Ovary (tissue), 9 donors: Measurements from ENCODE around the gene DHX8. TPM values are rescaled to one million over a fixed set of nuclear protein-coding genes. Genes with fewer than 3 reads are reported as not detected.

Experiments
- DNase-seq, 5 donors: peaks; one replicate each; pipeline ENCODE4 v3.0.0-alpha.2; 2019 to 2020
- H3K27ac ChIP-seq, 2 donors: fragments of 200-600 bp; one replicate each; pipeline versions ENCODE4 v1.5.1 to v1.8.0; 2019 to 2022
- H3K27me3 ChIP-seq: fragments of 200-600 bp; one replicate; pipeline ENCODE4 v1.8.0; 2022
- H3K36me3 ChIP-seq: fragments of 200-600 bp; sonication (generic); one replicate; pipeline ENCODE4 v1.5.1; 2019
- H3K4me1 ChIP-seq: one replicate; pipeline ENCODE4 v1.8.1; 2013; ENCODE audit warnings: mild to moderate bottlenecking, moderate library complexity; ENCODE audit not compliant: insufficient read depth
- H3K4me3 ChIP-seq: fragments of 200-600 bp; sonication (generic); one replicate; pipeline ENCODE4 v1.5.1; 2017
- H3K9me3 ChIP-seq, 2 donors: fragments of 200-600 bp in 1 of 2; sonication (generic) in 1 of 2; one replicate each; pipeline versions ENCODE4 v1.5.1 to v1.8.1; 2013 to 2019; ENCODE audit warnings: mild to moderate bottlenecking in 1 of 2, moderate library complexity in 1 of 2
- EP300 ChIP-seq: sonication (generic); formaldehyde crosslinking; IDR thresholded peaks from one replicate; pipeline ENCODE4 v1.6.1; 2017; ENCODE audit warnings: antibody characterized with exemption
- POLR2A ChIP-seq: fragments of 450-650 bp; IDR thresholded peaks from one replicate; pipeline ENCODE4 v1.6.1; 2017; ENCODE audit warnings: antibody characterized with exemption, mild to moderate bottlenecking, moderate library complexity
- WGBS, 3 donors: extraction: QIAGEN DNeasy Blood & Tissue Kit in 1 of 3; methylation state at CpG; one replicate each; pipeline versions ENCODE4 v1.1.5 to v1.1.7; 2013 to 2017; 5-methylcytosine and 5-hydroxymethylcytosine counted together
- intact Hi-C, 4 donors: fragments of 100-400 bp; cut with DNase I; formaldehyde crosslinking; loops; one replicate each; pipeline versions ENCODE4 v1.11.0 to v1.15.1; 2022 to 2023
- polyA plus RNA-seq, 2 donors: library from polyadenylated mRNA; stranded (reverse); fragments of 200-250 nt in 1 of 2; fragments of 350-450 nt in 1 of 2; fragmentation: Illumina TruSeq in 1 of 2; extraction: RNeasy Lipid Tissue Mini Kit (QIAGEN cat#74804) in 1 of 2; gene quantifications; one replicate each; pipeline ENCODE4 v1.2.3, GENCODE V29; 2013 to 2014
- total RNA-seq, 7 donors: library from RNA; depleted of rRNA in 2 of 7; stranded (reverse); fragments of >200 nt in 2 of 7; fragmentation: NEBNext Ultra II Directional in 3 of 7; extraction: Animal tissue kit (Norgen Biotek cat#: 25700) in 3 of 7; gene quantifications; one replicate each; pipeline versions ENCODE4 v1.1.0 to v1.2.4, GENCODE V29; 2016 to 2023
- TF ChIP-seq, protein P1 (sequence below), 3 donors: fragments of 450-650 bp in 2 of 3; fragments of 200-600 bp in 1 of 3; IDR thresholded peaks; one replicate each; pipeline versions ENCODE4 v1.5.1 to v1.8.0; 2016 to 2022; ENCODE audit warnings: antibody characterized with exemption in 3 of 3, mild to moderate bottlenecking in 1 of 3
- donor health status: DM: no; HTN: no; CAD: no; lungs with moderate emphysema.
- donor health status: DM: no; HTN: no; CAD: no.
- donor health status: Bipolar disorder and iron deficiency.
- donor health status: DM: yes; HTN: yes; CAD: no.
- donor health status: DM: no; HTN: no; CAD: no.
- donor health status: DM: yes; HTN: yes; CAD: no.

Gene DHX8
- total and polyA plus RNA-seq, 9 donors = 14.6 to 55.1 (median 37.1) TPM

DNA sequence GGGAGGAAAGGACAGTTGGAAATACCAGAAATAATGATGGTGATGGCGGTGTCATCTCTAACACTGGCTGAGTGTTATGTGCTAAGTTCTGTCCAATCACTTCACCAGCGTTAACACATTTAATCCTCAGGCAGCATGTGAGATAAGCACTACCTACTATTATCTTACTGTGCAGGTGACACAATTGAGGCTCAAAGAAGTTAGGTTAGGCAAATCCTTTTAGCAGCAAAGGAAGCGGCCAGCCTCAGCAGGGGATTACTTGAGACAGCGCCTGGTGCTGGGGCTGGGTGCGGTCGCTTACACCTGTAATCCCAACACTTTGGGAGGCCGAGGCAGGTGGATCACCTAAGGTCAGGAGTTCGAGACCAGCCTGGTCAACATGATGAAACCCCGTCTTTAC lies 18.7 kb upstream of the DHX8 start:
- 87 to 88% (median 87%) methylated on average over 9 of the region's 9 CpGs for WGBS, 3 donors
- no peak overlapping the region for H3K27ac ChIP-seq
- TF ChIP-seq POLR2A (no peak), EP300 (no peak)
- TF ChIP-seq, protein P1, sequence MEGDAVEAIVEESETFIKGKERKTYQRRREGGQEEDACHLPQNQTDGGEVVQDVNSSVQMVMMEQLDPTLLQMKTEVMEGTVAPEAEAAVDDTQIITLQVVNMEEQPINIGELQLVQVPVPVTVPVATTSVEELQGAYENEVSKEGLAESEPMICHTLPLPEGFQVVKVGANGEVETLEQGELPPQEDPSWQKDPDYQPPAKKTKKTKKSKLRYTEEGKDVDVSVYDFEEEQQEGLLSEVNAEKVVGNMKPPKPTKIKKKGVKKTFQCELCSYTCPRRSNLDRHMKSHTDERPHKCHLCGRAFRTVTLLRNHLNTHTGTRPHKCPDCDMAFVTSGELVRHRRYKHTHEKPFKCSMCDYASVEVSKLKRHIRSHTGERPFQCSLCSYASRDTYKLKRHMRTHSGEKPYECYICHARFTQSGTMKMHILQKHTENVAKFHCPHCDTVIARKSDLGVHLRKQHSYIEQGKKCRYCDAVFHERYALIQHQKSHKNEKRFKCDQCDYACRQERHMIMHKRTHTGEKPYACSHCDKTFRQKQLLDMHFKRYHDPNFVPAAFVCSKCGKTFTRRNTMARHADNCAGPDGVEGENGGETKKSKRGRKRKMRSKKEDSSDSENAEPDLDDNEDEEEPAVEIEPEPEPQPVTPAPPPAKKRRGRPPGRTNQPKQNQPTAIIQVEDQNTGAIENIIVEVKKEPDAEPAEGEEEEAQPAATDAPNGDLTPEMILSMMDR (IDR thresholded peaks at IDR 0.05) = no peak

GRCh38 chr17:43467981-43468581 lies 15.7 kb upstream of the DHX8 start:
- H3K4me3 ChIP-seq = no peak overlapping the region
- no peaks in the 10 kb centered on the region for H3K36me3 ChIP-seq
- TF ChIP-seq POLR2A (no peak), EP300 (no peak)
- TF ChIP-seq, protein P1 (IDR thresholded peaks at IDR 0.05) = no peak
- no peaks in the 10 kb centered on the region for H3K9me3 ChIP-seq
- intact Hi-C loops = no loop called here
- H3K27ac ChIP-seq = no peak overlapping the region
- no peak for DNase-seq
- H3K4me1 ChIP-seq = peaks cover 2% of the 10 kb centered on the region
- 45 to 55% (median 46%) methylated on average over 9 of the region's 9 CpGs for WGBS, 3 donors
- H3K27me3 ChIP-seq = no peaks in the 10 kb centered on the region

More for the DNA sequence above, 18.7 kb upstream of the DHX8 start:
- no peak overlapping the region for H3K4me3 ChIP-seq
- H3K27me3 ChIP-seq = no peaks in the 10 kb centered on the region
- intact Hi-C loops = no loop called here
- DNase-seq = no peak
- no peaks in the 10 kb centered on the region for H3K36me3 ChIP-seq
- peaks cover 2% of the 10 kb centered on the region for H3K4me1 ChIP-seq
- no peaks in the 10 kb centered on the region for H3K9me3 ChIP-seq

GRCh38 chr17:43468691-43469139 lies 15.1 kb upstream of the DHX8 start:
- no peak for TF ChIP-seq POLR2A
- TF ChIP-seq EP300 = no peak
- TF ChIP-seq, protein P1 (IDR thresholded peaks at IDR 0.05) = no peak
- intact Hi-C loops = no loop called here
- WGBS, 3 donors = 74 to 88% (median 77%) methylated on average over 4 of the region's 4 CpGs
- Histone ChIP-seq H3K27me3 (no peaks in the 10 kb centered on the region), H3K4me1 (peaks cover 2% of the 10 kb centered on the region), H3K27ac (no peak overlapping the region), H3K9me3 (no peaks in the 10 kb centered on the region), H3K36me3 (no peaks in the 10 kb centered on the region), H3K4me3 (no peak overlapping the region)
- no peak for DNase-seq

DNA sequence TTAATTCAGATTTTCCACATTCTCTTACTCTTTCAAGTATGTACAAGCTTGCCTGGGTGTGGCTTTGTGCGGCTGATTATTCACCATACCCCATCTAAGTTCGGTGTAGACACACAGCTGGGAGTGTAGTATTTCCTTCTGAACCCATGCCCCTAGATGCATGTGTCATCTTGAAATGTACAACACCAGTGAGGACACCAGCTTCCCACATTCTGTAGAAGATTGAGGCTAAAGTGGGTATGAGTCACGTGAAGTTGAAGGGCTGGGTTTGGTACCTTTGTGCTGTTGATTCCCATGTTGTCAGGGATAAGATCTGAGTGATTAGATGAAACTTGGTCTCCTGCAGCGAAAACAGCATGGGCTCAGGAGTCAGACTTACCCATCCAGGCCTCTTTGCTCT lies 14.6 kb upstream of the DHX8 start:
- Histone ChIP-seq H3K9me3 (no peaks in the 10 kb centered on the region), H3K36me3 (no peaks in the 10 kb centered on the region), H3K27ac (no peak overlapping the region), H3K4me1 (peaks cover 2% of the 10 kb centered on the region), H3K4me3 (no peak overlapping the region), H3K27me3 (no peaks in the 10 kb centered on the region)
- no peak for DNase-seq
- WGBS, 3 donors = 84 to 86% (median 85%) methylated on average over 4 of the region's 4 CpGs
- TF ChIP-seq EP300 (no peak), POLR2A (no peak)
- TF ChIP-seq, protein P1 (IDR thresholded peaks at IDR 0.05) = no peak
- intact Hi-C loops = no loop called here
